HG03520 (cell line): ENCODE measurements around the gene MED9.

Source experiments
- ATAC-seq: cut with Tn5 transposase; IDR thresholded peaks from one replicate; pipeline ENCODE4 v1.9.1; 2021; ENCODE audit warnings: mild to moderate bottlenecking, moderate library complexity; ENCODE audit not compliant: unreplicated experiment

Gene MED9

DNA sequence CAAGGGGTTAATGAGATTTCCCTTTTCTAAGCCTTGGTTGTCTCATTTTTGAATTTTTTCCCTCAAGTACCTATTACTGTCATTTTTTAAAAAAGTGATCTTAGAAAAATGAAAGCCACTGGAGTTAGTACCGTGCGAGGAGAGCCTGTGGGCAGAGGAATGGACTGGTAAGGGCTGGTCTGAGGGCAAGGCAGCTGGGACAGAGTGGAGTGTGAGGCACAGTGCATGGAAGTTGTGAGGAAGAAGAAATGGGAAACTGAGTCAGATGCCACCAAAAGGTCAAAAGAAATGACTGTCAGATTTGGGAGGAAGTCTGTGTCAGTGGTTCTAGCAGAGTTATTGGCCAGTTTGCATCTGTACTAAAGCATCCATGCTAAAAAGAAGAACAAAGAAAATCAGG is 11.2 kb downstream of the MED9 start:
- no peak for ATAC-seq

DNA sequence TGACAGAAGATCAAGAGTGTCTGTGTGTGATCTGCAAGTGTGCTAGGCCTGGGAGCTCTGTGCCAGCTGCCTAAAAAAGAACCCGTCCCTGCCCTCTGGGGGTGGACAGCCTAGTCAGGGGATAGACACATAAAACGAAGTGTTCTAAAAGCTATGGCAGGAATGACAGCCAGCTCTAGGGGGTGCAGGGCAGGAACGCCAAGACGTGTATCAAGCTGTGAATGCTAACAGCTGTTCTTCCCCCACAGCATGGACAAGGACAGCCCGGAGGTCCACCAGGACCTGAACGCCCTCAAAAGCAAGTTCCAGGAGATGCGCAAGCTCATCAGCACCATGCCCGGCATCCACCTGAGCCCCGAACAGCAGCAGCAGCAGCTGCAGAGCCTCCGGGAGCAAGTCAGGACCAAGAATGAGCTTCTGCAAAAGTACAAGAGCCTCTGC is 14.3 kb downstream of the MED9 start:
- no peak for ATAC-seq

DNA sequence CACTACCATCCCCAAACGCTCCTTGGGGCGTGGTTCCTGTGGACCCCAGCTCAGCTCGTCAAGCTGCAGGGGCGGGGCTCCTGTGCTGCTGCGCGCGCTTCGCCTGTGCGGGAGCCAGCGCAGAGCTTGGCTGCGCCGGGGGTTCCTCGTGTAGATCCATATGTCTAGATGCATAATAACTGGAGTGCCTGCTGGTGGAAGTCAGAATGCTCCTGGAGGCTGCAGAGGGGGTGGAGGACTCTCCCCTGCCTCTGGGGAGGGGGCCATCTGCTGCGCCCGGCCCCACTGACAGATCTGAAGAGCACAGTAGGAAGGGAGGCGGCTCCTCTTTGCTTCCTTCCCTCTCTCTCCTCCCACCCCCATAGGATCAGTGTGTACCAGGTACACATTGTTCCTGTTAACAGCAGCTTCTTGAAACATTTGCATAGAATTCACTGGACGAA is 14.8 kb downstream of the MED9 start:
- no peak for ATAC-seq

DNA sequence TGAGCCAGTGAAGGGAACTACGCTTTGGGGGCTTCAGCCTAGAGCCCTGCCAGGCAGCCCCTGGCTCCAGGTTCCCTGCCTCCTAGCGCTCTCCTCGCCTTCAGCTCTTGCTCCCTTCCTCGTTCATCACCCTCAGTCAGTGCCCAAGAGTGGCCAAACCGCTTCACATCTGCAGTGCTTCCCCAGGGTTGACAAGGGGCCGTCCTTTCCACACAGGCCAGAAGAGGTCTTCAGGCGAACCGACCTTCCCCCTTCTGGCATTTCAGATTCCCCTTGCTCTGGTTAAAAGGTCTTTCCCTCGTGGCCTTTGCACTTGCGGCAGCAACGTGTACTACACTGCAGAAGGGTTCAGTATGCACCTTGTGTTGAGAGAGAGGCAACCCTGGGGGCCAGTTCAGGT is 15.3 kb downstream of the MED9 start:
- no peak for ATAC-seq

DNA sequence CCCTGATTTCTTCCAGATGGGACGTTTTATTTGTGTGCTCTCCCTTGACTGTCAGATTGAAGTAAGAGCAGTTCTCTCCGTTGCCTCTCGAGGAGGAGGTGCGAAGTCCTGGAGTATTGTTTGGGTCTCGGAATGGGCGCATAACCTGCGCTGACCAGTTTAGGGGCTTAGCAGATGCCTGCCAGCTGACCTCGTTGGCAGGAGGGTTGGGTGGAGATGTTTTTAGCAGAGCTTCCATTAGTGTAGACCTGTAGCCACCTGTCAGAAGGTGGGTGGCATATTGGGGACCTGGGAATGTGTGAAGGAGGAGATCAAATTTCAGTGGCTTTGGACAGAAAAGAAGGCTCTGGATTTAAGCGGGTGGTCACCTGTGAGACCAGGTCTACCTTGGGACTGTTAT is 15.8 kb downstream of the MED9 start:
- ATAC-seq: no peak

DNA sequence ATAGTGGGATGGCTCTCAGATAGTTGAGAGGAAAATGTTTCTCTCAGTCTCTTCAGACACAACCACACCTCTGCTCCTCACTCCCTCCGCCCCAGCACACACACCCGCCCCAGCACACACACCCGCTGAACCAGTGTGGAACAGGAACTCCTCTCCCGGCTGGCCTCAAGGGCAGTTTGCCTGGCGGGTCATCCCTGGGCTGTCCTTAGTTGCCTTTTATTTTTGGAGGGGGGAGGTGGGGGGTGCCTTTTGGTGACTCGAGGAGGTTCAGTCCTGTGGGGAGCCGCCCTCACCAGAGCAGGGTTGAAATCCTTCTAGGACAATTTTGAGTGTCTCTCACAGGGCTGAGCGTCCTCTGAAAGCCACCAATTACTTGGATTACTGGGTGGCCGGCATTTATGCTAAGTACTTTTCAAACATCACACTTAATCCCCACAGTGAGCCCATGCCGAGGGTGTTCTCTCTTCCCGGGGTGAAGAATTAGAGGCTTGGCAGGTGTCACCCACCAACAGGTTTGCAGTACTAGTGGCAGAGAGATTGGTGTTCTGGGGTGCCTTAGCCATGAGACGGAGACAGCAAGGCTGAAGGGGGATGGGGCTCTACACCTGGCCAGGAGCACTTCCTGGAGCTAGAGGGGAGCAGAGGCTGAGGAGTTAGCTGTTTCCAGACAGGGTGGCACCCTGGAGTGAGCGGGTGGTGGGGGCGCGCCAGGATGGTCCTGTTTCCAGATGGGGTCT is 16.6 kb downstream of the MED9 start:
- ATAC-seq: no peak

DNA sequence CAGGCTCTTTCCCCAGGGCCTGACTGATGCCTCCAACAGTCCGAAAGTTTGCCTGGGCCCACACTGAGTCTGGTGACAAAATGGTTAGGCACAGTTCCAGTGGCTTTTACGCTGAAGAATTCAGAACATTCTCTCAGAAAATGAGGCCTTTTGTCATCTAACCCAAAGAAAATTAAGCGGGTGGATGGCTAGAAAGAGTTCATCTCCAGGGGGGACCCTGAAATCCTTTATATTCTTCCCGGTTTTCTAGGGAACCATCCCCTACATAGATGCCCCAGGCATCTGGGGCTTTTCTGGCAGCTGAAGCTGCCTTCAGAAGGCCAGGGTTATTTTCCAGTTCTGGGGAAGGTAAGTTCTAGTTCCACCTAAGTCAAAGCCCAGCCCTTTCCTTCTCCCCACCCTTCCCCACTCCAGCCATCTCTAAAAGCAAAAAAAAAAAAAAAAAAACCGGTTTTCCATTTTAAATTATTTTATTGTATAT is 17.2 kb downstream of the MED9 start:
- ATAC-seq: no peak

DNA sequence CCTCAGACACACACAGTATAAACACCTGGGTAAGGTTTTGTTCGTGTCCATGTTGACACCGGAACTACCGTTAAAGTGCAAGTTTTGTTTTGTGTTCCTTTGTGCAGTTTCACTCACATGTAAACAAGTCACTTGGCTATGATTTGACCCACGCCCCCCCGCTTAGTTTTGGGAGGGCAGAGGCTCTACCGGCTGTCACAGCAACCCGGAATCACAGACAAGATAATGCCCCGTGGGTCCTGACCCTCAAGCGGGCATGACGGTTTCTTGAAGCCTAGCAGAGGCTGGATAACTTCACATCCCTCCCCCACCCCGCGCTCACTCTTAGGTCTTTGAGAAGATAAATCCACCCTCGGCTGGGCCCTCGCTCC is 17.7 kb downstream of the MED9 start:
- ATAC-seq: no peak

DNA sequence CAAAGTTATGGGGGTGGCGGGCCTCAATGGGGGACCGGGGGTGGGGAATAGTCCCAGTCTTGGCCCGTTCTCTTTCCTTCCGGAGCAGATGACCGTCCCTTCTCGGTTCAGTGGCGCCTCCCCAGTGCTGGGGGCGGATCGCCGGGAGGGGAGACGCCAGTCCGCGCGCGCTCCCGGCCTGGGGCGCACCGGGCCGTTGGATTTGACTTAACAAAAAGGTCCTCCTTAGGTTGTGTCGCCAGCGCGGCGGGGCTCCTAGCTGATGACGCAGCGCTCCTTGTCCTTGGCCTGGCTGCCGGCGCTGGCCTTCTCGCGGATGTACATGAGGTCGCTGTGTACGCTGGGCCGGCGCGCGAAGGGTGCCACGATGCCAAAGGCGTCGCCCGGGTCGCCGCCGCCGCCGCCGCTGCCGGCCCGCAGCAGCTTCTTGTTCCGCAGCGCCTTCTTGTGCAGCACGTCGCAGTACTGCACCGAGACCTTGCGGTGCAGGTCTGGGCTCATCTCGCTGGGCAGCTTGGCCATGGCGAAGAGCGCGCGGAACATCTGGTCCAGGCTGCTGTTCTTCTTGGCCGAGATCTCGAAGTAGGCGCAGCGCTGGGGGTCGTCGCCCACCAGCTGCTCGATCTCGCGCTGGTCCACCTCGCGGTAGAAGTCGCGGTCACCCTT is 18.2 kb downstream of the MED9 start:
- no peak for ATAC-seq

DNA sequence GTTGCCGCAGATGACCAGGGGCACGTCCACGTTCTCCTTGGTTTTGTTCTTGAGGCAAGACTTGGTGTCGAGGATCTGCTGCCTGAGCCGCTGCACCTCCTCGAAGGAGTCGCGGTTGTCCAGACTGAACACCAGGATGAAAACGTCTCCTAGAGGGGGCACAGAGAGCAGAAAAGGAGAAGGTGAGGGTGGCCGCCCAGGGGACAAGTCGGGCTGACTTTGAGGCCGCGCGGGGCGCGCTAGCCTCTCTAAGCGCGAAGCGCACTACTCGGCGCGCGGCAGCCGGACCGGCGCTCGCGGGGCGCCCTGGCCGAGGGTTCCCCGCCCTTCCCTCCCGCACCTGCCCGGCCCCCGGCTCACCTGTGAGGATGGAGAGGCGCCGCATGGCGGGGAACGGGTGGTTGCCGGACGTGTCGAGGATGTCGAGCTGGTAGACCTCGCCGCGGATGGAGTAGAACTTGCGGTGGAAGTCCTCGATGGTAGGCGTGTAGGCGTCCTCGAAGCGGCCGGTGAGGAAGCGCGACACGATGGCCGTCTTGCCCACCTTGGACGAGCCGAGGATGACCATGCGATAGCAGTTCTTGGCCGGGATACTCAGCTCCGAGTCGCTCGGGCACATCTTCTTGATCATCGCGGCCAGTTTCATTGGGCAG is 18.9 kb downstream of the MED9 start:
- ATAC-seq: no peak

DNA sequence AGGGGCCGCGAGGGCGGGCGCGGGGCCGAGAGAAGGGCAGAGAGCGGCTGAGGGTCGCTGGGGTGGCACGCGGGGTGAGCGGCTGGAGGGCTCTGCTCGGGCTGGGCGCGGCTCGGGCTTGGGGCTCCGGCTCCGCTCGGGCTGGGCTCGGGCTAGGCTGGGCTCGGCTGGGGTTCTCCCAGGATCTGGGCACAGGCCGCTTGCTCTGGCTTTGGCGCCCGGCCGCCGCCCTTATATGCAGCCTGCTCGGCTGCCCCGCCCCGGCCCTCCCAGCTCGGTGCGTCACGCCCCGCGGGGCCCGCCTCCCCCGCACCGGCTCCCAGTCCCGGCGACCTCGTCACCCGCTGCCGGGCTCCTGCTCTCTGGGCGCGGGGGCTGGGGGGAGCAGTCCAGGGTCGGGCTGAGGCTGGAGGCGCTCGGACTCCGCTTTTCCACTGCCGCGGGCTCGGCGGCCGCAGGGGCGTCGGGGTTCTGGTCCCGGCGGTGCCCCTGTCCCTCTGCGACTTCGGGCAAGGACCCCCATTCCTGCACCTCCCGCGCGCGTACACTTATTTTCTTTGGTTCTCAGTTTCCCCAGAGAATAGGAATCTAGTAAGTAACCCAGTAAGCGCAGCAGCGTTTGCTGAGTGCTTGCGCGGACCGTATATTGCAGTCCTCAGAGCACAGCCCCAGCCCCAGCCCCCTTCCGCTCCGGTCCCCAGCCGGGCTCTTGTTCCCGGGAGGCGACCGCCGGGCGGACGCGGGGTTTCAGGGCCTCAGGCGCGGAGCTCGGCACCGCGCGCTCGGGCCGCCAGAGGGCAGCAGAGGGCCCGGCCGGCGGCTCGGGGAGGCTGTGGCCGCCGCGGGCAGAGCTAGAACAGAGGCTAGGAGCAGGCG is 19.6 kb downstream of the MED9 start, which contains the start of gene RASD1:
TSS of gene RASD1 (minus strand) at position 207 of the 876 bp plus-strand sequence. CDS start 214 bp downstream, outside the sequence.
- ATAC-seq: peak; percentile 70

DNA sequence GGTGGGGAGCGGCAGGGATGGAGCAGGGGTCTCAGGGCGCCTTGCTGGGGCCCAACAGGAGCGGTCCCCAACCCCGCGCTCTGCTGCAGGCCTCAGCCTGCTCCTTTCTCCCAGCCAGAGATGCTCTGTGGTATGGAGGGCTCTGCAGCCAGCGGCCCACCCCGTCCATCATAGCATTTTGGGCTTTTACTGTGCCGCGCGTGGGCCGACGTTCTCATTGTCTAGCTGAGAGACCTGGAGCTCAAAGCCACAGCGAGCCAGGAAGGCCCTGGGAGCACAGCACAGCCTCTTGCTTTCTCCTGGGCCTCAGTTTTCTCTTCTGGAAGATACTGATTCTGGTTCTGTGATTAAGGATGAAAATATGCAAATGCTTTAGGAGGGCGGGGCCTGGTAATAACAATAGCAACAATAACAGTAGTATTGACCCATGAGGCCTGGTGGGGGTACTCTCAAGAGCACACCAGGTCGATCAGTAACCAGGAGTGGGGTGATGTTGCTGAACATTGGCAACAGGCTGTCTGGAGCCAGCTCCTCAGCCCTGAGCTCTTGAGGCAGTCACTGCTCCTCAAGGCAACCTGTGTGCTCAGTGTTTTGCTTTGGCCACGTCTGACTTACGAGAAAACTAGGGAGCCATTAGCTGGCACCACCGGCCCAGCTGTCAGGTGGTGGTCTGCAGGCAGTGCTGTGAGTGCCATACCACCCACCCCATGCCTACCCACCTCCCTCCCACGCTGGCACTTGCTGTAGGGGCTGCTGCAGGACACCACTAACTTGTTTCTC is 20.5 kb downstream of the MED9 start:
- ATAC-seq: no peak

DNA sequence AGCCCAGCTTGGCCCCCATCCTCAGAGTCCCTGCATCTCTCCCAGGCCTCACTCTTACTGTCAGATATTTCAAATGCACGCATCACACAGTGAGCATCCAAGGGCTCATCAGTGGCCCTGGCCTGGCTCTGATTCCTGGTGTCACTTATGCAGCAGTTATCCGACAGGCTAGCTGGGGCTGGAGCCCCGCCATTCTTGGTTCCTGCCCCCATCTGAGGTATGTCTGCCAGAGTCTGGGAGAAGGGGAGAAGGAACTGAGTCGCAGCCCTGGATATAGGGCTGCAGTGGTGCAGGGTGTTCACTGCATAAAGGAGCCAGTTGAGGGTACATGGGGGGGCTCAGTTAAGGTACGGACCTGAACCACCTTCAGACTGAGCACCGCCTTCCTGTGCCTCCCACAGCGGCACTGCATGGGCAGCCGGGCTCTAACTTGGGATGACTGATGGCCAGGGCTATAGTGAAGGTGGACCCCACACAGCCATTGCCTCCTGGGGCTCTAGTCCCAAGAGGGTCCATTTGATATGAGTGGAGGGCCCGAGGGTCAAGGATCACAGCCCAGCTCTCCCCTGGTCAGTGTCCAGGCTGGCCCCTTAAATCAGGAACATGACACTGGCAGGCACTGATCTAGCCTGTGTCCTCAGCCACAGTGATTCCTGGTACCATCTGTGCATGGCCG is 21.2 kb downstream of the MED9 start:
- ATAC-seq: no peak

DNA sequence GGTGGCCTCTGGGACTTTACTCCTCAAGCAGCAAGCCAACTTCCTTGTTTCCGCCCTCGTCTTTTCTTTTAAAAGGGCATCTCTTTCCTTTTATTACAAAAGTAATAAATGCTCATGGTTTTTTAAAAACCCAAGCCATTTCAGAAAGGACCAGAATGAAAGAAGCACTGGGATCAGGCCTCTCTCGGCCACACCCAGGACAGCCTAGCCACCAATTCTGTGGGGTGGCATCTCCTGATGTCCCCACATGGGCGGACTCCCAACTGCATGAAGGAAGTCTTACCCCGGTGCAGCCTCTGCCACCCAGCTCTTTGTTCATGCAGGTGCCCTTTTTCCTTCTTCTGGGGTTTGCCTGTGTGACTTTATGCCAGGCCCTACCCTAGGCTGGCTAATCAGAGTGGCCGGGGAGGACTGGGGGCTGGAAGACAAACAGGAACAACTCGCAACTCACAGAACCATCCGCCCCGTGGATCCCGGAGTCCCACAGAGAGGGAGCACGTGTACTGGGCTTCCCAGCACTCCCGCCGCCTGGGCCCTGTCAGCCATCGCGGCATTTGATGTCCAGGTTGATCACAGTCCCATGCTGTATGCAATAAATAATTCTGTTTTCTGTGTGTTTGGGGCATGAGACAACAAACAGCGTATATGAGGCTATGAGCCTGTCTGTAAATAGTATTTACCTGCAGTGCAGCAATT is 22.0 kb downstream of the MED9 start:
- no peak for ATAC-seq

DNA sequence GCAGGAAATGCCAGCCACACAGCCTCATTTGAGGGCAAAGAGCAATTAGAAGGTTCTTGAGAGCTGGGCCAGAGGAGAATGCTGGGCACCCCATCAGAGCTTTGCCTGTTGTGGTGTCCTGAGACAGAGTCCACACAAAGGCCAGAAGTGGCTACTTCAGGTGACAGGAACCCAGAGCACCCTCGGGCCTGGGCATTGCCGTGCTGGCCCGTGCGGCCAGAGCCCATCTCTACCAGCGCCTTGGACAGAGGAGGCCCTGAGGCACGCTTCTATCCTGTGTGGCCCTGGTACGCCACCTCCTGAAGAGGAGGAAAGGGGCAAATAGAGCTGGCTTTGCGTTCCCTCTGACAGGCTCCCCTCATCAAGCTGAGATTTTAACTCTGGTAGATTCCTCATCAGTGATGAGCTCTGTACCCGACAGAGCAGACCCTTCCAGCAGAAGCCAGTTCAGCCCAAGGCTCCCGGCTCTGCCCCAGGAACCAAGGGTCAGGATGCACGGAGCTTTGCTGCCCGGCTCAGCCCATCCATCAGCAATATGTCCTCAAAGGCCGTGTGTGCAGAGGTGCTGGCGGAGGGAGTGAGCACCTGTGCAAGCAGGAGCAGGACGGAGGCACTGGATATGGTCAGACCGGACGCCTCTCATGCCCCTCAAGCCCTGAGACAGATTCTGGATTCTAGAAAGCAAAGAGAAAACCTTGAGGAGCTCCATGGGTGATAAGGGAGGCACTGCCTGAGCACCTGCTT is 22.8 kb downstream of the MED9 start:
- no peak for ATAC-seq

DNA sequence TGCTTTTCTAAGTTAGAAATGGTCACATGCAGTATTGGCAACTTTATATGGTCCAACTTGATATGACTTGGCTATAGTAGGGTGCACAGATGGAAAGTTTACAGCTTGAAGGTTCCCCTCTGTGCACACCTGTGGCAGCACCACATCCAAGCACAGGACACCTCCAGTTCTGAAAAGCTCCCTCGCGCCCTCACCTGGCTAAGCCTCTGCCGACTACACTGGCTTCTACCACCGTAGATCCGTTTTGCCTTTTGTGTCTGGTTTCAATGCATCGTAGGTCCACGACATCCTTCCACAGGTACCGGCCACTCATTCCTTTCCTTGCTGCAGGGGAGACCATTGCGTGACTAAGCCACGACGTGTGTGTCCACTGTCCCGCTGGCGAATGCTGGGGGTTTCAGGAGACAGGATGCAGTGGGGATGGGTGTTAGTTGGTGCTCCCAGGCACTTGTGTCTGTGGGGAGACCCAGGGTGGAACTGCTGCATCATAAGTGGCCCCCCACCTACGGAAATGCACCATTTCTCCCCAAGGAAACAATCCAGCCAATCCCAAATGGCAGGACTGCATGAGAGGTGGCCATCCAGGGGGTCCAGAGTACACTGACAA is 24.3 kb downstream of the MED9 start:
- no peak for ATAC-seq

DNA sequence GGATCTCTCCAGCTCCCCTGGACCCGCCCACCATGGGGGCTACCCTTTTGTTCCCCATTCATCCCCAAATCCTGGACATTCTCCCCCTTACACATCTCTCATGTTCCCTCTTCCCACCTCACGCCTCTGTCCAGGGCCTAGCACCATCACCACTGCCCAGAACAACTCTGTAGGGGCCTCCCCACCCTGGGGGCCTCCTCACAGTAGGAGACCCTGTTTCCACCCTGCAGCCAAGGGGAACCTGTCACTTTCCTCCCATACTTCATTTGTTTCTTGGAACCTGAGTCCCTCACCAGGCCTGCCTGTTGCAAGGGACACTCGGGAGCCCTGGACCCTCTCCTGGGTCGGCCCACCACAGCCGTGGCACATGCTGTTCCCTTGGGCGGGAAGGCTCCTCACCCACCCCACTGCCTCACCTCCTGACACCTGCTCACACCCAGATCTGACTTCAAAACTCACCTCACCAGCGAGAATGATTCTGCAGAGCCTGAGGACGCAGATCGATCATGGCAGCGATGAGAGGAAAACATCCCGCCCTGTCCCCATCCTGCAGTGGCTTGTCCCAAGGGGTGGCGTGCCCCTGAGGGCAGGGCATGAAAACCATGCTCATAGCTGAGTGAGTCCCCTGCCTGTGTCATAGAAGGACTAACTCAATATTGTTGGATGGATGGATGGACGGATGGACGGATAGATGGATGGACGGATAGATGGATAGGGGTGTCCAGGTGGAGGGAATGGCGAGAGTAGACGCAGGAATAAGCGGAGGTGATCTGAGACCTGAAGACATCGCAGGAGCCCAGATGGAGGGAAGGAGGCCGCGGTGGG is 26.2 kb downstream of the MED9 start:
- ATAC-seq: no peak
